ENCODE data around the gene ELFN2.

DNA sequence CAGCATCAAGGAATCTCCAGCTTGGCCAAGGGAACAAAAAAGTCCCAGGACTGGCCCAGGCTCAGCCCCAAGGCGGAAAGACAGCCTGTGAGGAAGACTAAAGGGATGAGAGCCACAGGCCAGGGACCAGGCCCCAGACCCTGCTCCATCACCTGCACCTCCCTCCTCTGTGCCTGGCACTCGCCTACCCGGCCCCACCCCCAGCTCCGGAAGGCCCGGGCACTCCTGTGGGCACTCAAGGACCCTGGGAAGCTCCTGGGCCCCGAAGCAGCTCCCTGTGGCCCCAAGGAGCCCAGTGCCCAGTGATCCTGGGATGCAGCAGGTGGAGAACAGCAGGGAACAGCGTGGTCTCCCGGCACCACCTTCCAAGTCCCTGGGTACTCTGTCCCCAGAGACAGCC is 18.2 kb downstream of the ELFN2 start:
- TF ChIP-seq POLR2A (IDR thresholded peaks at IDR 0.05): no peak
- TF ChIP-seq, protein P1, sequence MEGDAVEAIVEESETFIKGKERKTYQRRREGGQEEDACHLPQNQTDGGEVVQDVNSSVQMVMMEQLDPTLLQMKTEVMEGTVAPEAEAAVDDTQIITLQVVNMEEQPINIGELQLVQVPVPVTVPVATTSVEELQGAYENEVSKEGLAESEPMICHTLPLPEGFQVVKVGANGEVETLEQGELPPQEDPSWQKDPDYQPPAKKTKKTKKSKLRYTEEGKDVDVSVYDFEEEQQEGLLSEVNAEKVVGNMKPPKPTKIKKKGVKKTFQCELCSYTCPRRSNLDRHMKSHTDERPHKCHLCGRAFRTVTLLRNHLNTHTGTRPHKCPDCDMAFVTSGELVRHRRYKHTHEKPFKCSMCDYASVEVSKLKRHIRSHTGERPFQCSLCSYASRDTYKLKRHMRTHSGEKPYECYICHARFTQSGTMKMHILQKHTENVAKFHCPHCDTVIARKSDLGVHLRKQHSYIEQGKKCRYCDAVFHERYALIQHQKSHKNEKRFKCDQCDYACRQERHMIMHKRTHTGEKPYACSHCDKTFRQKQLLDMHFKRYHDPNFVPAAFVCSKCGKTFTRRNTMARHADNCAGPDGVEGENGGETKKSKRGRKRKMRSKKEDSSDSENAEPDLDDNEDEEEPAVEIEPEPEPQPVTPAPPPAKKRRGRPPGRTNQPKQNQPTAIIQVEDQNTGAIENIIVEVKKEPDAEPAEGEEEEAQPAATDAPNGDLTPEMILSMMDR (IDR thresholded peaks at IDR 0.05): no peak
